ENCODE measurements around the gene RHOT2. TPM values are rescaled to one million over a fixed set of nuclear protein-coding genes. Genes with fewer than 3 reads are reported as not detected.

The RHOT2 gene
- total RNA-seq, 1 experiment from 2014 or later: 143 TPM

GRCh38 chr16:705431-706188, 37.7 kb downstream of the RHOT2 start, which contains the start of gene FBXL16:
FBXL16 (minus strand) TSS chr16:705801; CDS start chr16:697405, 8,396 bp downstream.
- peak in 1 of 2 experiments; percentile 60 for DNase-seq
- H3K36me3 ChIP-seq (ENCODE audit: low read depth): no peaks in the 10 kb centered on the region
- no peaks in the 10 kb centered on the region for H3K9me3 ChIP-seq (ENCODE audit: insufficient read depth, low read depth)
- H3F3A ChIP-seq (ENCODE audit: insufficient read depth, low read depth): peaks cover 6% of the 10 kb centered on the region; the same call in 1 of the 2 replicates
- H3K27me3 ChIP-seq (ENCODE audit: insufficient read depth, low read depth): peaks cover 75% of the 10 kb centered on the region
- 0 out of 2 replicates have a peak, but pooled peaks cover 4% of the 10 kb centered on the region for H4K20me1 ChIP-seq (ENCODE audit: insufficient read depth)
- H3K4me2 ChIP-seq: peak within 1 kb of the TSS; percentile 61
- intact Hi-C loops (cut with micrococcal nuclease; ENCODE audit: unreplicated experiment): no loop called here
- H3K27ac ChIP-seq: no peak within 1 kb of the TSS
- no peaks in the 10 kb centered on the region for H3K79me2 ChIP-seq (ENCODE audit: low read depth)
- no TSS peak for BruUV-seq (replicated peaks)
- H3K9me2 ChIP-seq (ENCODE audit: insufficient read depth): no peaks in the 10 kb centered on the region
- H3K4me3 ChIP-seq: peak within 1 kb of the TSS; percentile 49
- TF ChIP-seq CTCF (conservative IDR thresholded peaks at IDR 0.05) (no peak), EZH2 (IDR thresholded peaks at IDR 0.05; ENCODE audit: low read depth) (no peak)
- H3K4me1 ChIP-seq (replicated peaks; ENCODE audit: insufficient read depth): no peaks in the 10 kb centered on the region; the same call in 1 of the 2 replicates
- ChIA-PET POLR2A (ENCODE audit: unreplicated experiment) (no interaction called here), CTCF (interaction anchor here (0.6 kb wide), 1 partner anchor 47 kb away, joined by 3 read pairs; no protein-coding TSS in a partner anchor)
- no peak within 1 kb of the TSS for H2AFZ ChIP-seq

GRCh38 chr16:706189-707061, 38.5 kb downstream of the RHOT2 start:
- H3F3A ChIP-seq (ENCODE audit: insufficient read depth, low read depth): peaks cover 6% of the 10 kb centered on the region; the same call in 1 of the 2 replicates
- 0 out of 2 replicates have a peak, but pooled peaks cover 4% of the 10 kb centered on the region for H4K20me1 ChIP-seq (ENCODE audit: insufficient read depth)
- no peak for DNase-seq
- ChIA-PET CTCF (interaction anchor here (0.6 to 0.7 kb wide), 3 partner anchors 27 to 641 kb away, joined by 3 to 7 read pairs (median 4); no protein-coding TSS in a partner anchor), POLR2A (ENCODE audit: unreplicated experiment) (no interaction called here)
- no peak overlapping the region for H2AFZ ChIP-seq
- no peak overlapping the region; the same call in 1 of the 2 replicates for H3K4me3 ChIP-seq
- H3K9me2 ChIP-seq (ENCODE audit: insufficient read depth): no peaks in the 10 kb centered on the region
- TF ChIP-seq EZH2 (IDR thresholded peaks at IDR 0.05; ENCODE audit: low read depth) (0 out of 2 replicates have a peak, but pooled peaks have one; percentile 52), CTCF (conservative IDR thresholded peaks at IDR 0.05) (no peak)
- peak overlapping the region; percentile 36; the same call in 1 of the 2 replicates for H3K4me2 ChIP-seq
- no peaks in the 10 kb centered on the region for H3K36me3 ChIP-seq (ENCODE audit: low read depth)
- intact Hi-C loops (cut with micrococcal nuclease; ENCODE audit: unreplicated experiment): no loop called here
- peaks cover 4% of the 10 kb centered on the region; the same call in 1 of the 2 replicates for H3K4me1 ChIP-seq (replicated peaks; ENCODE audit: insufficient read depth)
- peaks cover 79% of the 10 kb centered on the region for H3K27me3 ChIP-seq (ENCODE audit: insufficient read depth, low read depth)
- H3K79me2 ChIP-seq (ENCODE audit: low read depth): no peaks in the 10 kb centered on the region
- no TSS peak for BruUV-seq (replicated peaks)
- no peaks in the 10 kb centered on the region for H3K9me3 ChIP-seq (ENCODE audit: insufficient read depth, low read depth)
- H3K27ac ChIP-seq: no peak overlapping the region

GRCh38 chr16:707062-707538, 39.2 kb downstream of the RHOT2 start:
- ChIA-PET CTCF (interaction anchor here (0.6 to 0.7 kb wide), 2 partner anchors 67 to 640 kb away, joined by 3 to 4 read pairs; no protein-coding TSS in a partner anchor), POLR2A (ENCODE audit: unreplicated experiment) (interaction anchor here (0.6 kb wide), 1 partner anchor 375 kb away, joined by 4 read pairs; no protein-coding TSS in a partner anchor)
- no peak overlapping the region for H3K4me3 ChIP-seq
- no peaks in the 10 kb centered on the region for H3K36me3 ChIP-seq (ENCODE audit: low read depth)
- no peak for TF ChIP-seq CTCF (conservative IDR thresholded peaks at IDR 0.05)
- no peak for TF ChIP-seq EZH2 (IDR thresholded peaks at IDR 0.05; ENCODE audit: low read depth)
- peaks cover 8% of the 10 kb centered on the region for H3F3A ChIP-seq (ENCODE audit: insufficient read depth, low read depth)
- peak overlapping the region; percentile 36; the same call in 1 of the 2 replicates for H3K4me2 ChIP-seq
- H2AFZ ChIP-seq: no peak overlapping the region
- H3K27ac ChIP-seq: no peak overlapping the region
- H3K9me2 ChIP-seq (ENCODE audit: insufficient read depth): no peaks in the 10 kb centered on the region
- H3K79me2 ChIP-seq (ENCODE audit: low read depth): no peaks in the 10 kb centered on the region
- intact Hi-C loops (cut with micrococcal nuclease; ENCODE audit: unreplicated experiment): no loop called here
- peaks cover 72% of the 10 kb centered on the region for H3K27me3 ChIP-seq (ENCODE audit: insufficient read depth, low read depth)
- DNase-seq: no peak
- no peaks in the 10 kb centered on the region for H3K9me3 ChIP-seq (ENCODE audit: insufficient read depth, low read depth)
- no TSS peak for BruUV-seq (replicated peaks)
- H4K20me1 ChIP-seq (ENCODE audit: insufficient read depth): 0 out of 2 replicates have a peak, but pooled peaks cover 4% of the 10 kb centered on the region
- peaks cover 10% of the 10 kb centered on the region for H3K4me1 ChIP-seq (replicated peaks; ENCODE audit: insufficient read depth)

Data from PC-9 (cell line).